Stimulated activated CD8-positive, alpha-beta memory T cell treated with anti-CD3 and anti-CD28 coated beads, Interleukin-2, amount 100 ng/mL, for 48 hours (primary cell): ENCODE data around the gene EPHA10.
A peak's percentile ranks its signal among the peaks of the same experiment; 100 is the strongest.
"Not testable (repeated sequence)": the region's sequence is repeated elsewhere in the genome, so short reads cannot be mapped to it uniquely, and the experiment has no call there.

Experiments used
- DNase-seq, 2 donors: peaks; one replicate each; pipeline ENCODE4 v3.0.0-alpha.2; 2020; ENCODE audit warnings: low read depth in 2 of 2

EPHA10 gene

GRCh38 chr1:37771440-37771839 lies 6.5 kb upstream of the EPHA10 start:
- not testable (repeated sequence) for DNase-seq

DNA sequence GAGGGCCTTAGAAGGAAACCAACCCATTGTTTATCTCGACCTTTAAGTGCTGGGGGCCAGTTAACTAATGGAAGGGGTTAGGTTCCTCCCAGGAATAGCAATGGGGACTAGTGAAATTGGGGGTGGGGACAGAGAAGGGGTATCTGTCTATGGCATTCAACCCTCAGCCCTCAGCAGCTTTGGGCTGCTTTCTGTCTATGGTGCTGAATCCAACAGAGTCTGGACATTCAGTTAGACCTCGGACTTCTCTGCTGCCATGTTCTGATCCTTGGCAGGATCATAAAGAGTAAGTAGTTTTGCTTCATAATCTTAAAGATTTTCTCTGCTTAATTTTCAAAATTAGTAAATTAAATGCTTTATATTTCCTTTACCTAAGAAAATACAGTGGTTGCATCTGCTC lies 2.6 kb upstream of the EPHA10 start:
- no peak for DNase-seq

DNA sequence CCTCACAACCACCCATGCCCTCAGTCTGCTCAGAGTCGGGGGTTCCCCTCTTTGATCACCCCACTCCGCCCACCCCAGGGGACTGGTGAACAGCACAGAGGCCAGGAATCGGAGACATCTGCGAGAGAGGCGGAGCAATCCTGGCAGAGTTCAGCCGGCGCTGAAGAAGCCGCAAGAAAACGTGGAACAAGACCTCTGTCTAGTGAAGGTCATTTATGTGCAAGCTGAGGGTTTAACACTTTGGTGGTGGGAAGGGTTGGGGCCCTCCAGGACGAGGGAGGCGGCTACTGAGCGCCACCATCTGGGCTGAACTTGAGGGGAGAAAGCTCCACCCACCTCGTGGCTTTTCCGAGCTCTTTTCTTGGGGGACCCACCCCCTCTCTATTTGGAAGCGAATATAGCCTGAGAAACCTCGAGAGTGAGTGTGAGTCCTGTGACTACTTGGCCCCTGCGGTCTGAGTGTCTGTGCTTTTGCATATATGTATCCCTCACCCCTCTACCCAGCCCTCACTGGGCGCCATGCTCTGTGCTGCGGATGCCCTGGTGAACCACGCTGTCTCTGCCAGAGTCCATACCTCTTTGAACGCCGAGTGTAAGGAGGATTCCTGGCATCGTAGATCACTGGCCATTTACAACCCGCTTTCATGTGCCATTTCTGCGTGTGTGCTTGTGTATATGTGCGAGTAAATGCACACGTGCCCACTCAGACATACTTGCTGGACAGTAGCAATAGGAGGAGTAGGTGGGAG lies 1.2 kb upstream of the EPHA10 start:
- no peak for DNase-seq

- DNase-seq = peak; percentile 40 to 45
Observed at GRCh38 chr1:37764414-37764825, 500 bp downstream of the EPHA10 start.

DNA sequence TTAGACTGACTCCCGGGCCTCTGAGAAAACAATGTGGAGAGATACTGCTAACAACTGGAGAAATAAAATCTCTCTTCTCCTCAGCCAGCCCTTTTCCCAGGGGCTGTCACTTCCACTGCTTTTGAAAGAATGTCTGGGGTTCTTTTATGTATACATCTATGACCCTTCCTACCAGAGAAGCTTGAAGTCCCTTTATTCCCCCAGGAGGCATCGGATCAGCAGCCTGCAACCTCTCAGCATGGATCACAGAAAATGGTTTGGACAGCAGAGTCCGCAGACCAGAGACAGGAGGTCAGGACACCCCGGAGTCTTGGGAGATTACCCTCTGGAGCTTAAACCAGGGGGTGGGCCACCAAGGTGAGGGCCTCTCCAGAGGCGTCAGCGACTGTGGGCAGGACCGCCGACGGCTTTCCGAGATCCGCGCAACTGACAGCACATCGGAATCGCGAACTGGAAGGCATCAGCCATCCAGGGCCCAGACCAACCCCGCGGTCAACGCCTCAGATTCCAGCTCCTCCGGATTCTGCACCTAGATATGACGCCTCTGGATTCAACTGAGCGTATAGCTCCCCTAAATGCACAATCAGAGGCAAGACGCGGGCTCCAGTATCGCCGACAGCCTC lies 1.0 kb downstream of the EPHA10 start:
- no peak for DNase-seq

DNA sequence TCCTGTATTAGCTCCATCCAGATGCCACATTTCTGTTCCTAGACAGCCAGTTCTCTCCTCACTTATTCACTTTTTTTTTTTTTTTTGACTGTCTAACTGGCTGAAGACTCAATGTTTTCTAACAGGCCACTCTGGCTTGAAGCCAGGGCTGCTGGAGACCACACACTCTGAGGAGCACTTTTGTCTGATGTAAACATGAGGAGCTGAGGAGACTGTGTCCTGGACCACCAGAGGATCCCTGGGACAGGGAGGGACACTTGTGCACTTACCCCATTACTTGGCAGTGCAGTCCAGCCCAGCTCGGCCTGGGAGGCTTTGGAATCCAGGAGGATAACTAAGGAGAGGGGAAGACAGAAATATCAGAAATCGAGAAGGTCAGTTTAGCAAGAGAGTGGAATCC lies 2.4 kb downstream of the EPHA10 start:
- DNase-seq = no peak

- no peak for DNase-seq
Observed at GRCh38 chr1:37761416-37762095, 3.4 kb downstream of the EPHA10 start.

DNA sequence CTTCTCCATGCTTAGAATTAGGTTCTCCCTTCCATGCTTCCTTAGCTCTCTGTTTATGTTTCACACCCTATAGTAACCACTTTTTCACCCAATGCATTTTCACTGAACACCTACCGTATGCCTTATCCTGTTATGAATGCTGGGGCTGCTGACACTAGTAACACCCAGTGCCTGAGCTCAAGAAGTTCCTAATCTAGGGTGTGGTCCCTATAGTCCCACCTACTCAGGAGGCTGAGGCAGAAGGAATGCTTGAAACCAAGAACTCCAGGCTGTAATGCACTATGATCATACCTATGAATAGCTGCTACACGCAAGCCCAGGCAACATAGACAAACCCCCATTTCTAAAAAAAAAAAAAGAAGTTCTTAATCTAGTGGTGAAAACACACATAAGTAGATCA lies 5.5 kb downstream of the EPHA10 start:
- no peak for DNase-seq

- no peak for DNase-seq
Observed at GRCh38 chr1:37755951-37756560, 8.9 kb downstream of the EPHA10 start.

DNA sequence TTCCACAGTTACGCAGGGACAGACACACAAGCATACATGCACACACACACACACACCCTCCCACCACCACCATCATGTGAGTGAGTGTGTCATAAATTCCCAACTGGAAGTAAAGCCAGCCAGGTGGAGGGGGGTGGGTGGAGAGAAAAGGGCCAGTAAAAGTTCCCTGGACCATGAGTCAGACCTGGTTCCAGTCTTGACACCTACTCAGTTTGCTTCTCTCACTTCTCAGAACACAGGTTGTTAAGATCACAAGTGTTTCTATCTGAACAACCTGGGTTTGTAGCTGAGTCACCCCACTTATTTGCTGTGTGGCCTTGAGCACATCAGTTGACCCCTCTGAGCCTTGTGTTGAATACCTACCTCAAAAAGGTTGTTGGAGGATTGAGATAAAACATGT lies 9.6 kb downstream of the EPHA10 start:
- peak in 1 of 2 donors; percentile 43 for DNase-seq

DNA sequence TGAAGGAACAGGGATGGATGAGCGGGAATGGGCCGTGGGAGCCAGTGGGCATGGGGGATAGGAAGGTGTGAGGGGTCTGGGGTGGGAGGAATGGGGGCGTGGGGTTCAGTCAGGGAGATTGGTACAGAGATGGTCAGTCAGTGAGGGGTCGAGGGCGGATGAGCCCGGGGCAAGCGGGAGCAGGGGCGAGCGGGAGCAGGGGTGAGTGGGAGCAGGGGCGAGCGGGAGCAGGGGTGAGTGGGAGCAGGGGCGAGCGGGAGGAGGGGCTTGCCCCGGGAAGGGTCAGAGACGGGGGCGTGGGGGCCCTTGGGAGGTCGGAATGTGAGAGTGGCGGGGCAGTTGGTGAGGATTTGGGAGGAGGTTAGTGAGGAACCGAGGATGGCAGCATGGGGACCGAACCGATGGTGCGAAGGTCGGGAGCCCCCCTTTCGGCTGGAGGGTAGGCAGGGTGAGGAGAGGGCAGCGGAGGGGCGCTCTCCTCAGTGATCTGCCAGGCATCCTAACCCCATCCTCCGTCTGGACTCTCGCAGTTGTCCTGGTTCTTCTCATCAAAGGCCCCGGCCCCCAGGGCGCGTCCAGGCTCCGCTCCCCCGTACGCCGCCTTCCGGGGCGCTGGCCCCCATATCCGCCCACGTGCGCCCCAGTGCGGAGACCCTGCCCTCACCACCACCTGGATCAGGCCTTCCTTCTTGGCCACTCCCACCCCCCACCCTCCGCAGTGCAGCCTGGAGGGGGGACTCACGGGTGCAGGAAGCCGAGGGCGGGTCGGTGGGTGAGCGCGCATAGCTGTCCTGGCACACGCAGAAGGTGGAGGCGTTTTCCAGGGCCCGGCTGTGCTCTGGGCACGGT lies 11.2 kb downstream of the EPHA10 start:
- DNase-seq = no peak

DNA sequence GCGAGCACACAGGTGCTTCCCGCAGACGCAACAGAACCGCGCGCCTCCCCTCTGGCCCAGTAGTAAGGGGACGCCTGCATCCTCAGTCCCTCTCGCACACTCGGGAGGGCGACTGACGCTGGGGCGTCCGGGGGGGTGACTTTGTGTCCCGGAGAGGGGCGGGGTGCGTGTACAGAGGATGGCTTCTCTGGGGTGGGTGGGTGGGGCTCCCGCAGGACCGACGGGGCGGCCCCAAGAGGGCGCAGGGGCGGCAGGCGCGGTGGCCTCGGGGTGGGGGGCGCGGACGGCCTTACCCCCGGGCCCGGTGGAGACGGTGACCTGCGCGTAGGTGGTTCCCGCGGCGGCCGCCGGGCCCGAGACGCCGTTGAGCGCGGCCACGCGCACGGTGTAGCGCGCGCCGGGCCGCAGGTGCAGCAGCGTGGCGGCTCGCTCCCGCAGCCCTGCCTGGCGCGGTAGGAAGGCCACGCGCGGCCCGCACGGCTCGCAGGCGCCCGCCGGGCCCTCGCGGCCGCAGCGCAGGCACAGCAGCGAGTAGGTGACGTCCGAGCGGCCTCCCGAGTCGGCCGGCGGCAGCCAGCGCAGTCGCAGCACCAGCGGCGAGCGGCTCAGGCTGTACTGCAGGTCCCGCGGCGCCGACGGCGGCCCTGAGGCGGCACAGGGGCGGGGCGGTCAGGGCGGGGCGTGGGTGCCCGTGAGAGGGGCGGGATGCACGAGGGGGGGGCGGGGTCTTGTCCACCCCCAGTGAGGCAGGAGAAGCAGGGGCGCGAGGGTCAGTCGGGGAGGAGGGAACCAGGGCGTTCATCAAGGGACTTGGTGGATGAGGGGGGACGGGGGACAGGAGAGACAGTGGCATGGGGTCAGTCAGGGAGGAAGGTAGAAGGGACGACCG lies 12.1 kb downstream of the EPHA10 start:
- DNase-seq = peak in 1 of 2 donors; percentile 22

- no peak for DNase-seq
Observed at GRCh38 chr1:37752213-37752582, 12.7 kb downstream of the EPHA10 start.

DNA sequence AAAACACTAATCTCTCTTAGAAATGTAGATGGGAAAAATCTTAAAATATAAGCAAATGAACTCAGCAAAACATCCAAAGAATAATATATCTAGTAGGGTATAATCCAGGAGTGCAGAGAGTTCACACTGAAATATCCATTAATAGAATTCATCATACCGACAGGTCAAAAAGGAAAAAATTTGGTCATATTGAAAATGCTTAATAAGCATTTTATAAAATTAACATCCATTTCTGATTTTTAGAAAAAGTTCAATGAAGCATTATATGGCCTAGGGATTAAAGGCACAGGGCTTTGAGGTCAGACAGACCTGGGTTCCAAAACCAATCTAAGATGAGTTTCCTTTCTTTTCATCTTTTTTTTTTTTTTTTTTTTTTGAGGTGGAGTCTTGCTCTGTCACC lies 16.4 kb downstream of the EPHA10 start:
- no peak for DNase-seq

- no peak for DNase-seq
Observed at GRCh38 chr1:37746806-37747205, 18.1 kb downstream of the EPHA10 start.

DNA sequence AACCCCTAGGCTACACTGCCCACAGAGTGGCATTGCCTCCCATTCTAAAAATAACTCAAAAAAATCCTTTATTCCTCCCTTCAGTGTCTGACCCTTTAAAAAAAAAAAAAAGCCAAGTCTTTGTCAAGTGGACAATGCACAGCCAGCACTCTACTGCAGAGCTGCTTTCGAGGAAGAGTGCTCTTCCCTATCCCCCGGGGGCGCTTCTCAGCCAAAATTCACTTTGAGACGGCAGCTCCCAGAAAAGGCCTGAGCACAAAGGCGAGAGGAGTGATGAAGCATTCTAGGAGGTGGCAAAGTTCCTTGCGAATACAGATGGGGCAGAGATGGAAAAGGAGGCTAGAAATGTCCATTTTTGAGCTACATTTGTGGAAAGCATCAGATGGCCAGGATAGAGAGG lies 23.3 kb downstream of the EPHA10 start:
- DNase-seq = no peak

DNA sequence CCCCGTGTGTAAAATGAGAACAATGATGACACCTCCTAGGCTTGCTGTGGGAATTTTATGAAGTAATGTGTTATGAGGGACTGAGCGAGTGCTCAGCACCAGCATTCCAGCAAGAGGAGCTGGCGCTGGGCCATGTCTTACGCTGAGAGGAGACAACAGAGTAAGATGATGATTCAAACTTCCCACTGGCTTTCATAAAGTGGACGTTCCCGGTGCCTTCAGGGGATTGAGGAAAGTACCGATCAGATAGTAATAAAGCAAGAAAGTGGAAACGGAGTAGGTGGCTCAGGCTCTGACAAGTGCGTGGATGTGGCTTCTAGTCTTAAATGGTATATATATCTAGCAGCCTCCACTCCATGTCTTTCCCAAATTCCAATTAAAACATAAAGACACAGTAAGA lies 23.8 kb downstream of the EPHA10 start:
- no peak for DNase-seq

DNA sequence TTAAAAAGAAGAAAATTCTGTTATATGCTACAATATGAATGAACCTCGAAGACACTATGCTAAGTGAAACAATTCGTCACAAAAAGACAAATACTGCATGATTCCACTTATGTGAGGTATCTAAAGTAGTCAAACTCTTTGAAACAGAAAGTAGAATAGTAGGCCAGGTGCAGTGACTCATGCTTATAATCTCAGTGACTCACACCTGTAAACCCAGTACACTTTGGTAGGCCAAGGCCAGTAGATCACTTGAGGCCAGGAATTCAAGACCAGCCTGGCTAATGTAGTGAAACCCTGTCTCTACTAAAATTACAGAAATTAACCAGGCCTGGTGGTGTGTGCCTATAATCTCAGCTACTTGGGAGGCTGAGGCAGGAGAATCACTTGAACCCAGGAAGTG lies 25.7 kb downstream of the EPHA10 start:
- no peak for DNase-seq

GRCh38 chr1:37738619-37739018 lies 26.3 kb downstream of the EPHA10 start:
- DNase-seq = not testable (repeated sequence)

GRCh38 chr1:37737975-37738374 lies 26.9 kb downstream of the EPHA10 start:
- DNase-seq = not testable (repeated sequence)
